AG04449 (cell line): ENCODE data around the gene TLR7.

Experiments used
- CTCF ChIA-PET: fragments of 350-600 bp; formaldehyde crosslinking; extraction: SDS; loops from one replicate; lab custom pipeline; 2021; ENCODE audit warnings: antibody characterized with exemption; lab: Yijun Ruan, JAX
- POLR2A ChIA-PET: fragments of 400-600, 350-600 bp; formaldehyde crosslinking; extraction: SDS; loops from one replicate; lab custom pipeline; 2020; ENCODE audit warnings: antibody characterized with exemption, inconsistent platforms; lab: Yijun Ruan, JAX
- DNase-seq: peaks from one replicate; pipeline ENCODE4 v3.0.0-alpha.2; 2010; ENCODE audit warnings: low read depth, low spot score
- H3K4me3 ChIP-seq: 2 replicates; pipeline ENCODE4 v1.5.1; 2011; ENCODE audit warnings: low read depth, mild to moderate bottlenecking, control low read depth, low read length
- CTCF ChIP-seq: IDR thresholded peaks from one replicate; pipeline ENCODE4 v1.5.1; 2011; ENCODE audit warnings: mild to moderate bottlenecking, moderate library complexity, low read length, control low read depth, inconsistent platforms; ENCODE audit not compliant: insufficient read depth; ENCODE audit errors: missing control alignments

TLR7 gene

GRCh38 chrX:12866451-12867377 lies at the start of gene TLR7:
TSS of gene TLR7 (plus strand) at chrX:12867072. CDS start at chrX:12867579, 507 bp downstream.
- H3K4me3 ChIP-seq: no peak within 1 kb of the TSS
- no peak for TF ChIP-seq CTCF
- POLR2A ChIA-PET: no interaction called here
- DNase-seq: no peak
- CTCF ChIA-PET: no interaction called here

GRCh38 chrX:12817528-12817927 lies 49.3 kb upstream of the TLR7 start:
- POLR2A ChIA-PET: no interaction called here

GRCh38 chrX:12819222-12819621 lies 47.6 kb upstream of the TLR7 start:
- ChIA-PET POLR2A (no interaction called here), CTCF (no interaction called here)
- DNase-seq: no peak
- no peak overlapping the region for H3K4me3 ChIP-seq
- TF ChIP-seq CTCF: no peak

More at GRCh38 chrX:12817528-12817927, 49.3 kb upstream of the TLR7 start:
- no peak for DNase-seq
- H3K4me3 ChIP-seq: no peak overlapping the region
- CTCF ChIA-PET: interaction anchor here (0.8 kb wide), 1 partner anchor 83 kb away, joined by 4 read pairs; no protein-coding TSS in a partner anchor
- no peak for TF ChIP-seq CTCF

- POLR2A ChIA-PET: no interaction called here
- no peak for TF ChIP-seq CTCF
- H3K4me3 ChIP-seq: no peak overlapping the region
- CTCF ChIA-PET: interaction anchor here (1.2 kb wide), 1 partner anchor 9 kb away, joined by 3 read pairs; no protein-coding TSS in a partner anchor
- DNase-seq: no peak
Observed at GRCh38 chrX:12820737-12821136, 46.1 kb upstream of the TLR7 start.

GRCh38 chrX:12824944-12825343 lies 41.9 kb upstream of the TLR7 start:
- CTCF ChIA-PET: interaction anchor here (0.7 to 1.7 kb wide), 2 partner anchors 10 to 122 kb away, joined by 3 to 11 read pairs; no protein-coding TSS in a partner anchor
- no peak for DNase-seq
- no peak overlapping the region for H3K4me3 ChIP-seq
- POLR2A ChIA-PET: no interaction called here
- TF ChIP-seq CTCF: no peak

GRCh38 chrX:12825801-12826200 lies 41.1 kb upstream of the TLR7 start:
- H3K4me3 ChIP-seq: no peak overlapping the region
- CTCF ChIA-PET: interaction anchor here (1.7 kb wide), 1 partner anchor 11 kb away, joined by 11 read pairs; no protein-coding TSS in a partner anchor
- TF ChIP-seq CTCF: no peak
- no peak for DNase-seq
- POLR2A ChIA-PET: no interaction called here
